COR-L47 (cell line): ENCODE results near the gene RNF34.

Experiments
- DNase-seq: peaks from one replicate; lab custom pipeline; 2025; lab: John Stamatoyannopoulos, UW

Gene RNF34

GRCh38 chr12:121440768-121441167, 40.9 kb downstream of the RNF34 start:
- no peak for DNase-seq

DNA sequence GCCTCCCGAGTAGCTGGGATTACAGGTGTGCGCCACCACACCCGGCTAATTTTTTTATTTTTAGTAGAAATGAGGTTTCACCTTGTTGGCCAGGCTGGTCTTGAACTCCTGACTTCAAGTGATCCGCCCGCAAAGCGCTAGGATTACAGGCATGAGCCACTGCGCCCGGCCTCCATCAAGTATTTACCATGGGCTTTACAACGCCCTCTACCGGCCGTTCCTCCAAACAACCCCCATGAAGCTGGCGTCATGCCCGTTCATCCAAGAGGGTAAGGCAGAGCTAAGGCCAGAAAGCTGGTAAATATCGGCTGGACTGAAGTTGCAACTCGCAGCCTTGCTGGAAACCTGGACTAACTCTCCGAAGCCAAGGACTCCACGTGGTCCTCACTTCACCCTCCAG, 41.6 kb downstream of the RNF34 start:
- no peak for DNase-seq

- no peak for DNase-seq
Measured at GRCh38 chr12:121442028-121442948, 42.4 kb downstream of the RNF34 start.

DNA sequence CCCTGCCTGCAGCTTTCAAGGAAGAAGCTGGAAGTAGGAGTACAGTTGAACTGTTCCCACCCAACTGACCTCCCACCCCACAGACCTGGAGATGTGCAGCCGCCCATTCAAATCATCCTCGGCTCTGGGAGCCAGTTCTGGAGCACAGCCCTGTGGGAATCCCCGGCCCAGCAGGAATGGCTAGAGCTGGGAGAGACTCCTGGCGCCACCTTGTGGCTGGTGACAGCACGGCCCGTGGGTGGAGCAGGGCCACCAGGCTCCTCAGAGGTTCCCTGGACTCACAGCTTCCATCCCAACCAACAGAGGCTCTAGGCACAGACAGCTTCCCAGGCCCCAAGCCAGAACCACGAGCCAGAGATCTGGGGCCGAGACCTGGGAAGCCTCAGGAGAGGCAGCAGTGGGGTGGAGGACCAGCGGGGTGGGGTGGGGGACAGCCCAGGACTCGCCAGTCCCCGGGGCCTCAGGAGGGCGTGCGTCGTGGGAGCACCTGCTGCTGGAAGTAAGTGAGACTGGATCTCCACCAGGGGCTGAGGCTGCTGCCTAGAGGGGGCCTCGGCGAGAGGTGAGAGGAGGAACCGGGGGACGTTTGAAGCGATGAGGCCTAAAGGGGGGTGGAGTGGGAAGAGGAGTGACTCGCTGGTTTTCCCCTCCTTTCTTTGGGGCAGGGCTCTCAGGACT, 43.4 kb downstream of the RNF34 start:
- DNase-seq = peak; percentile 49

DNA sequence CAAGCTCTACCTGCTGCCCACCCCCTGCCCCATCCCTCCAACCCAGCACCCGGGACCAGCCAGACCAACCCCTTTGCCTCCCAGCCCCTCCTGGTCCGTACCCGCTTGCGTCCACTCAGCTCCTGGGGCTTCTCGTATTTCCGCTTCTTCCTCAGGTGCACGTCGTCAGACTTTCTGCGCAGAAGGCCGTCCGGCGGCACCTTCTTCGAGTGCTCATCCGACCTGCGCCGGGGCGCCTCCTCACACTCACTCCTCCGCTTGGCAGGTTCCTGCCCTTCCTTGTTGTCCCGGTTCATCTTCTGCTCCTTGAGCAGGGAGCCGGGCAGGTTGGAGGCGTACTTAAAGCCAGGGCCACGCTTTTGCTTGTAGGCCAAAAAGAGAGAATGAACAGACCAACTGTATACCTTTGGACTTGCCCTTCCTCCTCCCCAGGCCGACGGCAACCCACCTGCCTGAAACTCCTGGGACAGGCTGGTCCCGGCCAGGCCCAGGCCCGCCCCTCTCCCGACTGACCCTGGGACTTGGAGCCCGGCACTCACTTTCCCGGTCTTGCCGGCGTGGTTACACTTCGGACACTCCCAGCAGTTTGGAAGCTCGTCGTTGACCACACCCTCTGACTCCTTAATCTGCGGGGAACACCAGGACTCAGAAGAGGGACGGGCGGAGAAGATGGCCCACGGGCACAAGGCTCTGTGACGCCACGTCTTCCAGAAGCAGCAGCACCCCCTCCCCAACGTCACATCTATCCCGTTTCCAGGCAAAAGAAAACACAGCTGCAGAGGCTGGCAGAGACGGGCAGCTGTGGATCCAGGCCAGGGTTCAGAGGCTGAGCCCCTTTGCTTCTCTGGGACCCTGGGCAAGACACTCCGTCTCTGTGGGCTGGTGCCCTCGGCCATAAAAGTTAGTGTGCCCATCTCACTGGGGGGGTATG, 44.3 kb downstream of the RNF34 start:
- no peak for DNase-seq

DNA sequence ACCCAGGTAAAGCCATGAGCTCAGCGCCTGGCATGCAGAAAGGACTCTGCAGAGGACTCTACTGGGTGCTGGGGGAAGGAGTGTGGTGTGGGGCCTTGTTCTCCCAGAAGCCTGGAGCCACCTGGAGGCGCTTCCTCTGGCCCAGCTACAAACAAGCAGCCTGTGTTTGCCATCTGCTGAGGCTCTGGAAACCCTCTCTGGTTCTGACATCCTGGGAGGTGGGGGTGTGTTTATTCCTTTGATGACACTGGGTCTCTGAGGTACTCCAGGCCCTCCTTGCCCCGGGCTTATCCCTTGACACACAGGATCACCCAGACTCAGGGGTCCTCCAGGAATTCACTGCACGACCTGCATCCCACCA, 44.9 kb downstream of the RNF34 start:
- DNase-seq = no peak

GRCh38 chr12:121446750-121447149, 46.8 kb downstream of the RNF34 start:
- DNase-seq = no peak

GRCh38 chr12:121448771-121449315, 48.9 kb downstream of the RNF34 start:
- DNase-seq = no peak

GRCh38 chr12:121451961-121452339, 52.0 kb downstream of the RNF34 start:
- no peak for DNase-seq

DNA sequence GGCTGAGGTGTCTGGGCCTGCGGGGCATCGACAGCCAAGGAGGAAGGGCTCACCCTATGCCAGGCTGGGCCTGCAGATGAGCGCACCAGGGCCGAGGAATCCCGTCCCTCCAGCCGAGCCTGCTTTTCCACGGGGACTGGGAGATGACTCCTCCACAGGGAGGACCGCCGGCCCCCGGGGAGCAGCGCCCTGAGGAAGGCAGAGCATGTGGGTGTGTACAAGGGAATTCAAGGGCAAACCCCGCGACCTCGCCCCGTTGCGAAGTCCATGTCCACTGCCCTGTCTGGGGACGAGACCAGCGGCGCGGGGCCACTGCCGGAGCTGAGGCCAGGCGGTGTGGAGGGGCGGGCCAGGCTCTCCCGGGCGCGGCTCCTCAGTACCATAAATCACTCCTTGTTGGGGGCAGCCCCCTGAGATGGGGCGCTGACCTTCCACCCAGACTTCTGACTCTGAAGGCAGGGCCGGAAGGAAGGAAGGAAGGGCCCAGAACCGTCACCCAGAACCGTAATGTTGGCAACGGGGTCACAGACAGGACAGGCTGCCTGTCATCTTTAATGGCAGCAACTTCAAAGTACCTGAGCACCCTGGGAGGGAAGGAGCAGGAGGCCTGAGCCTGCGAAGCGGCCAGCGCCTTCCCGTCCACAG, 52.5 kb downstream of the RNF34 start:
- DNase-seq = no peak

GRCh38 chr12:121452985-121453360, 53.1 kb downstream of the RNF34 start:
- no peak for DNase-seq

GRCh38 chr12:121453629-121454028, 53.7 kb downstream of the RNF34 start:
- no peak for DNase-seq

- no peak for DNase-seq
Measured at GRCh38 chr12:121454921-121455320, 55.0 kb downstream of the RNF34 start.

DNA sequence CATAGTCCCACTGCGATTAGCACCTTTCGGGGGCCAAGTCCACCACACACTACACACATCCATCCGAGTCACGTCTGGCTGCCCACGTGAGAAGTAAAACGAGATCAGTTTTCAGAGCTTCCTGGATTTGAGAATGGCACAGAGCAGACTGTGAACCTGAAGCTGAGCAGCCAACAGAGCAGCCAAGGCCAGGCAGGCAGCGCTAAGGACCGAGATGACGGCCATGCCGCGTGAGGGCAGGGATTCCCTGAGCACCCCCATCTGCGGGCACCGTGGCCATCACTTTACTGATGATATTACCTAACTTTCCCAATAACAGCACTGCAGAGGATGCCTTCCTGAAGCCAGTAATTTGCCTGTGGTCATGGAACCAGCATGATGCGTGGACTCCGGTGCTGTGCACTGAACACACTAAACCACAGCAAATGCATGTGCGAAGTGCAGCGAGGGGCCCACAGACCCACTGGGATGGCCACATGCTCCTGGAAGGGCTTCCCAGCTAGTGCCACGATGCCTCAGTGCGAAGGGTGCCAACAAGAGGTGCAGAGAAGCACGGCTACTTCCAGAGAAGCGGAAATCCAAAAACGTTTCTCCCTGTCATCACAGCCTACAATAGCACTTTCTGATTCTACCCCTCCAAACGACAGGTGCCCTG, 56.0 kb downstream of the RNF34 start:
- DNase-seq = no peak

- DNase-seq = no peak
Measured at GRCh38 chr12:121456551-121456950, 56.6 kb downstream of the RNF34 start.

- no peak for DNase-seq
Measured at GRCh38 chr12:121461048-121461447, 61.1 kb downstream of the RNF34 start.

- DNase-seq = no peak
Measured at GRCh38 chr12:121464331-121464730, 64.4 kb downstream of the RNF34 start.

GRCh38 chr12:121465921-121466793, 66.2 kb downstream of the RNF34 start:
- no peak for DNase-seq

GRCh38 chr12:121466794-121467637, 67.1 kb downstream of the RNF34 start:
- peak; percentile 86 for DNase-seq
